Measurements from ENCODE around the gene LSM14A. TPM values are rescaled to one million over a fixed set of nuclear protein-coding genes. Genes with fewer than 3 reads are reported as not detected.

LSM14A gene
- total RNA-seq, 1 experiment from 2014 or later: 51.8 TPM

DNA sequence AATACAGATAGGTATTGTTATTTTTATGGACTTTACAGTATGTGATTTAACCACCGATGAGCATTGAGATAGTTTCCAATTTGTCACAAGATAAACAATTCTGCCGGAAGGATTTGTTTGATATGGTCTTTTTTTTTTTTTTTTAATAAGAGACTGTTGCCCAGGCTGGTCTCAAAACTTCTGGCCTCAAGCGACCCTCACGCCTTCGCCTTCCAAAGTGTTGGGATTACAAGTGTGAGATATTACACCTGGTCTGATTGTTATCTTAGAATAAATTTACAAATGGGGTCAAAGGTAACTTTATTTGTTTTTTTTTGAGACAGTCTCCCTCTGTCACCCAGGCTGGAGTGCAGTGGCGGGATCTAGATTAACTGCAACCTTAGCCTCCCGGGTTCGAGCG lies 83.2 kb downstream of the LSM14A start:
- DNase-seq (ENCODE audit: low read depth): no peak

GRCh38 chr19:34256835-34257558 lies 84.7 kb downstream of the LSM14A start:
- no peak for DNase-seq (ENCODE audit: low read depth)

DNA sequence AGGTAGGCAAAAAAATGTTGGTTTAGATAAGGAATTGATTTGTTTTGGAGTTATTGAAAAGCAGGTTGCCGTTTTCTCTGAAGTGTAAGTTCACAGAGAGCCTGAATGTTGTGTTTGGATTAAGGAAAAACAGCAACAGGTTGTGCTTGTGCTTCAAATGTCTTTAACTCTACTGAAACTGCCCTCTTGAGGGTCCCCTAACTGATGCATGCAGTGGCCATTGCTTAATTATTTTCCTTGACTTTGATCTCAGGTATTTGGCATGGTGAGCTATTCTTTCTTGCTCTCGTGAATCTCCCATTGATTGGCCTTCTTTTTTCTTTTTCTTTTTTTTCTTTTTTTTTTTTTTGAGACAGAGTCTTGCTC lies 85.2 kb downstream of the LSM14A start:
- DNase-seq (ENCODE audit: low read depth): no peak

DNA sequence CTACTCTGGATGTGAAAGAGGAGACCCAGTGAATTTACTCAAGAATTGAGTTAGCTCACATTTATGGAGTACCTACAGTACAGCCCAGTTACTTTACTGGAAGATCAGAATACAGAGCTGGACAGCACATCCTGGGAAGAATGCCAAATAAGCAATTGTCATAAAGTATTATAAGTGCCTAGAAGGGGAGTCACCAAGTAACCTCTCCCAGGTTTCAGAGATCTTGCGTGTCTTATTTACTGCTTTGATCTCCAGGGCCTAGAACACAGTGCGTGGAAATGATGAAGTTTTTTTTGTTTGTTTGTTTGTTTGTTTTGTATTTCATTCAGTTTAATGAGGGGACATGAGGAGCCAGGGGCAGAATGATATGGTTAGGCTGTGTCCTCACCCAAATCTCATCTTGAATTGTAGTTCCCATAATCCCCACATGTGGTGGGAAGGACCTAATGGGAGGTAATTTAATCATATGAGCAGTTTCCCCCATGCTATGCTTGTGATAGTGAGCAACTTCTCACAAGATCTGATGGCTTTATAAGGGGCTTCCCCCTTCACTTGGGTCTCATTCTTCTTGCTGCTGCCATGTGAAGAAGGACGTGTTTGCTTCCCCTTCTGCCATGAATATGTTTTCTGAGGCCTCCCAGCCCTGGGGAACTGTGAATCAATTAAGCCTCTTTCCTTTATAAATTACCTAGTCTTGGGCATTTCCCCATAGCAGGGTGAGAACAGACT lies 87.2 kb downstream of the LSM14A start:
- peak; percentile 61 for DNase-seq (ENCODE audit: low read depth)

GRCh38 chr19:34260771-34261173 lies 88.5 kb downstream of the LSM14A start:
- DNase-seq (ENCODE audit: low read depth): peak; percentile 27

- DNase-seq (ENCODE audit: low read depth): no peak
These were observed 89.2 kb downstream of the LSM14A start for GRCh38 chr19:34261334-34262109.

- DNase-seq (ENCODE audit: low read depth): no peak
These were observed 91.5 kb downstream of the LSM14A start for GRCh38 chr19:34263745-34264237.

- peak; percentile 80 for DNase-seq (ENCODE audit: low read depth)
These were observed 92.9 kb downstream of the LSM14A start for GRCh38 chr19:34265221-34265650.

DNA sequence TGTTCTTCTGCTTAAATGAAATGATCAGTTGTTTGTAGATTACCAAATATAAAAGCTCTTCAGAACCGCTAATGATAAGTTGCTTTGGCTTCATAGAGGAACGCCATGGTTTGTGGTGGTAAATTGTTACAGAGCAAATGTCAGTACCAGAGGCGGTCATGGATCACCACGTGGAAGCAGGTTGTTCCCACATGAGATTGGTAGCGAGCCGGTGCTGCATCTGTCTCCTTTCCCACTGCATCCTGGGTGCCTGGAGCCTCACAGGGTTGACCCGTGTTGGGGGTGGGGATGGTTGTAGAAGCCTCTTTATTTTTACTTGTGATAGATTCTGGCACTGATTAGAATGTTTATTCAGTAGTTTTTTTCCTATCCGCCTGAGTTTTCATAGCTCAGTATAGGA lies 96.8 kb downstream of the LSM14A start:
- no peak for DNase-seq (ENCODE audit: low read depth)

DNA sequence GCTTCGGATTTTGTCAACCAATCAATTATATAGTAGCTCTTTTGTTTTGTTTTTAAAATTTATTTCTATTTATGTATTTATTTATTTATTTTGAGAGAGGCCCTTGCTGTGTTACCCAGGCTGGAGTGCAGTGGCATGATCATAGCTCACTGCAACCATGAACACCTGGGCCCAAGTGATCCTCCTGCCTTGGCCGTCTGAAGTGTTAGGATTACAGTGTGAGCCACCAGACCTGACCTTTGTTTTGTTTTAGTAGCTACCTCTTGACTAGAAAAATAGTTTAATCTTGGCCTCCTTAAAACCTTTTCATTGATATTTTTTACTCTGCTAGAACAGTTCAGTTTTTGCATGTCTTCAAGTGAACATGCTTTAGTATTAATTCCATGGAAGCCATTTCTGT lies 97.2 kb downstream of the LSM14A start:
- DNase-seq (ENCODE audit: low read depth): no peak

DNA sequence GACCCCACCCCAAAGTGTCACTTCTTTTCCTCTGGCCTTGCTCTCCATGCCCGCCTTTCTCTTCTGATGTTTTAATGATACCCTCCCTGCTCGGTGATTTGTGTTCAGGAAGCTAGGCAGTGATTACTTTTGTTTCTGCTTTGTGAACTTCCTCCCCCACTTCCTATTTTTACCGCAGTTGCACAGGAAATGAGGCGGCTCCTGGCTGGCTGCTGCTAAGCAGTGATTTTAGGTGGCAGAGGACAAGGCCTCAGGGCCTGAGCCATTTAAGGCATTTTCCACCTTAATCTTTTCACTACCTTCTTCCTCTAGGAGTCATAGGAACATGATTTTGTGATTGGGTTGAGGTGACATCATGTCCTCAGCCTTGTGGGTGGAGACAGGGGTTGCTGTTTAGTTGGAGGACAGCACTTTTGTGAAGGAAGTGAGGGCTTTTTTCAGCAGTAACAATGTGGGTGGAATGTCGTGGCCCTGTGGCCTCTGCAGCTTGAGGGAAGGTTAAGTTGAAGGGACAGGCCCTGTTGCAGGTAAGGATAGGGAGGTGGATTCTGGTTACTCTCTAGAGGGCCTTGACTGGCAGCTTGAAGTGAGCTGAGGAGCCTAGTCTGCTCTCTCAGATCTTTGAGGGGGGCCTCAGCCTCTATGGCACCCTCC lies 97.8 kb downstream of the LSM14A start:
- DNase-seq (ENCODE audit: low read depth): peak; percentile 98

GRCh38 chr19:34273121-34273520 lies 100.8 kb downstream of the LSM14A start:
- no peak for DNase-seq (ENCODE audit: low read depth)

DNA sequence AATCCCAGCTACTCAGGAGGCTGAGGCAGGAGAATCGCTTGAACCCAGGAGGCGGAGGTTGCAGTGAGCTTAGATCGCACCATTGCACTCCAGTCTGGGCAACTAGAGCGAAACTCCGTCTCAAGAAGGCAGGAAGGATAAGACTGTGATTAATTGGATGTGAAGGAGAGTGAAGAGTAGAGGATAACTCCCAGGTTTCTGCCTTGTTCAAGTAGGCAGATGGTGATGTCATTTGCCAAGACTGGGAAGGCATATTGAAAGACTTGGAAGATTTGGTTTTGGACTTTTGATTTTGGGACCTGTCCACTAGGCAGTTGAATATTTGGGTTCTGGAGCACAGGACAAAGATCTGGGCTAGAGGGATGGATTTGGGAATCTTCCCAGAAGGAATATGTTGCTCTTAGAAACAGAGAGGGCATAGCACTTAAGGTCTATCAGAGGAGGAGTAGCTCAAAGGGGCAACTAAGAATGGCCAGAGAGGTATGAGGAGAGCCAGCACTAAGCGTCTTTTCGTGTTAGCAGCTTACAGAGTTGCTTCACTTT lies 102.1 kb downstream of the LSM14A start:
- DNase-seq (ENCODE audit: low read depth): peak; percentile 49

GRCh38 chr19:34274827-34275625 lies 102.7 kb downstream of the LSM14A start:
- peak; percentile 85 for DNase-seq (ENCODE audit: low read depth)

- DNase-seq (ENCODE audit: low read depth): no peak
These were observed 103.4 kb downstream of the LSM14A start for GRCh38 chr19:34275705-34276104.

GRCh38 chr19:34276614-34277013 lies 104.3 kb downstream of the LSM14A start:
- DNase-seq (ENCODE audit: low read depth): no peak

GRCh38 chr19:34277244-34277643 lies 104.9 kb downstream of the LSM14A start:
- DNase-seq (ENCODE audit: low read depth): no peak

GRCh38 chr19:34278783-34279182 lies 106.5 kb downstream of the LSM14A start:
- DNase-seq (ENCODE audit: low read depth): no peak
